ENCODE data around the gene PTGER2. TPM values are rescaled to one million over a fixed set of nuclear protein-coding genes. Genes with fewer than 3 reads are reported as not detected.

PTGER2 gene
- total and polyA plus RNA-seq, 2 of the 13 experiments (the other 11 are each of a cell fraction or from before 2014, with no cell fraction given), result not detected

DNA sequence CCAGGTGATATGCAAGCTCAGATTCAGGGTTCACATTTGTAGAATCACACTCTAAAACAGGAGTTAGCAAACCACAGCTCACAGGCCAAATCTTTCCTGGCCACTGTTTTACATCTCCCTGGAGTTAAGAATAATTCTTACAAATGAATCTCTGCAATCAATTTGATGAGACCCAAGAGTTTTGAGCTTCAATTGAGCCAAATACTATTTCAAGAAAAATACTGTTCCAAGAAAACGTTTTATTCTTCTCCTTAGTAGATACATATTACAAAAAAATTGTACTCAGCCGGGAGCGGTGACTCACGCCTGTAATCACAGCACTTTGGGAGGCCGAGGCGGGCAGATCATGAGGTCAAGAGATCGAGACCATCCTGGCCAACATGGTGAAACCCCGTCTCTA, 44.1 kb upstream of the PTGER2 start:
- Histone ChIP-seq H3K4me3 (replicated peaks in 1 of 3; ENCODE audit: insufficient read depth in 1 of 3, low read depth in 2 of 3, low read length in 3 of 3) (no peak overlapping the region), H3K27me3 (ENCODE audit: control insufficient read depth in 1 of 2, insufficient read depth in 2 of 2, low read length in 2 of 2) (peaks cover 0 to 27% of the 10 kb centered on the region in 2 experiments; a peak in 1 of 5 replicates), H3K4me1 (ENCODE audit: insufficient read depth, low read length) (no peaks in the 10 kb centered on the region), H3K36me3 (replicated peaks in 1 of 2; ENCODE audit: control insufficient read depth in 1 of 2, insufficient read depth in 2 of 2, low read length in 2 of 2) (no peaks in the 10 kb centered on the region), H3K79me2 (ENCODE audit: insufficient read depth, low read length) (no peaks in the 10 kb centered on the region), H3K9me3 (ENCODE audit: low read length) (no peaks in the 10 kb centered on the region), H3K4me2 (ENCODE audit: low read depth, low read length) (no peak overlapping the region), H2AFZ (ENCODE audit: low read length) (no peak overlapping the region), H3K27ac (ENCODE audit: extremely low read length, insufficient read depth, low read length) (no peak overlapping the region), H4K20me1 (ENCODE audit: insufficient read depth, low read length) (no peaks in the 10 kb centered on the region), H3K9ac (ENCODE audit: insufficient read depth, low read depth, low read length) (no peak overlapping the region)
- no peak for ATAC-seq
- ChIA-PET POLR2A (no interaction called here), CTCF (ENCODE audit: low intra/inter-chr PET ratio, low total read pairs) (no interaction called here)
- BruUV-seq (replicated peaks), result no TSS peak
- intact Hi-C loops (cut with micrococcal nuclease; ENCODE audit: unreplicated experiment), result no loop called here
- in situ Hi-C loops (cut with HindIII; ENCODE audit: extremely low pct_ligation_motif_present, low pct_unique_long_range_greater_than_20kb), result no loop called here
- no peak for FAIRE-seq
- 19% methylated on average over 8 of the region's 8 CpGs for WGBS (ENCODE audit: low lambda C conversion rate)
- DNase-seq (ENCODE audit: low spot score), result no peak
- TF ChIP-seq THYN1 (CRISPR knock-in tag; IDR thresholded peaks at IDR 0.05; ENCODE audit: borderline replicate concordance, low read depth) (no peak), ADNP (CRISPR knock-in tag; IDR thresholded peaks at IDR 0.05) (no peak), RFX5 (IDR thresholded peaks at IDR 0.05; ENCODE audit: low read depth, low read length) (no peak), SALL2 (CRISPR knock-in tag; IDR thresholded peaks at IDR 0.05) (no peak), ZNF460 (CRISPR knock-in tag; IDR thresholded peaks at IDR 0.05; ENCODE audit: borderline replicate concordance) (no peak)

DNA sequence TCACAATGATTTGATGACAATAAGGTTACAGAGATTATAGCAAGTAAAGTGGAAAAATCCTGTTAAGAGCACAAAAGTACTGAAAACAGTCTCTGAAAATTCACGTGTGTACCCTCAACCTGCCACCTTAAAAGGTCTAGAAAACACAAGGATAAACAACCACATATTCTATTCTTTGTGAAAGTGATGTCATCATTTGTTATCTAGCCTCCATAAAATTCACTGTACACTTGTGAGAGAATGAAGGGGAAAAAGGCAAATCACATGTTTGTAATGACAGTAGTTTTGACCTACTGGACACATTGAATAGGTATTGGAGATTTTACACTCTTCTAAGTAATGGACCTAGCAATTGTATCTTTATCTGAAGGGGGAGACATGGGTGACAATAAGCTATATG, 42.6 kb upstream of the PTGER2 start:
- TF ChIP-seq ATF7 (IDR thresholded peaks at IDR 0.05), result peak; percentile 84
- TF ChIP-seq ATF7 (CRISPR knock-in tag; IDR thresholded peaks at IDR 0.05), result no peak
- TF ChIP-seq CREB1 (IDR thresholded peaks at IDR 0.05), result peak; percentile 51; the same call in 1 of the 2 replicates
- no peak for TF ChIP-seq CREB1 (CRISPR knock-in tag; IDR thresholded peaks at IDR 0.05)
- TF ChIP-seq ZFYVE20 (CRISPR knock-in tag; IDR thresholded peaks at IDR 0.05; ENCODE audit: borderline replicate concordance, low read depth), result no peak
- no peak for TF ChIP-seq IRF2 (CRISPR knock-in tag; IDR thresholded peaks at IDR 0.05)
- H3K36me3 ChIP-seq (replicated peaks in 1 of 2; ENCODE audit: control insufficient read depth in 1 of 2, insufficient read depth in 2 of 2, low read length in 2 of 2), result no peaks in the 10 kb centered on the region
- H3K9me3 ChIP-seq (ENCODE audit: low read length), result no peaks in the 10 kb centered on the region
- no peak overlapping the region for H3K27ac ChIP-seq (ENCODE audit: extremely low read length, insufficient read depth, low read length)
- no TSS peak for BruUV-seq (replicated peaks)
- ChIA-PET POLR2A (no interaction called here), CTCF (ENCODE audit: low intra/inter-chr PET ratio, low total read pairs) (no interaction called here)
- no peak for ATAC-seq
- FAIRE-seq, result no peak
- H3K4me3 ChIP-seq (replicated peaks in 1 of 3; ENCODE audit: insufficient read depth in 1 of 3, low read depth in 2 of 3, low read length in 3 of 3), result no peak overlapping the region
- H2AFZ ChIP-seq (ENCODE audit: low read length), result no peak overlapping the region
- H3K4me1 ChIP-seq (ENCODE audit: insufficient read depth, low read length), result no peaks in the 10 kb centered on the region
- no peak overlapping the region for H3K4me2 ChIP-seq (ENCODE audit: low read depth, low read length)
- intact Hi-C loops (cut with micrococcal nuclease; ENCODE audit: unreplicated experiment) (no loop called here), in situ Hi-C loops (cut with HindIII; ENCODE audit: extremely low pct_ligation_motif_present, low pct_unique_long_range_greater_than_20kb) (no loop called here)
- H3K79me2 ChIP-seq (ENCODE audit: insufficient read depth, low read length), result no peaks in the 10 kb centered on the region
- H3K27me3 ChIP-seq (ENCODE audit: control insufficient read depth in 1 of 2, insufficient read depth in 2 of 2, low read length in 2 of 2), result peaks cover 0 to 38% of the 10 kb centered on the region in 2 experiments; a peak in 2 of 5 replicates
- no peak overlapping the region for H3K9ac ChIP-seq (ENCODE audit: insufficient read depth, low read depth, low read length)
- 0% methylated on average over 1 of the region's 1 CpG for WGBS (ENCODE audit: low lambda C conversion rate)
- no peak for DNase-seq (ENCODE audit: low spot score)
- no peaks in the 10 kb centered on the region for H4K20me1 ChIP-seq (ENCODE audit: insufficient read depth, low read length)
